ENCODE results near the gene LHPP.

LHPP gene

GRCh38 chr10:124496150-124496549, 34.5 kb downstream of the LHPP start:
- no peak for TF ChIP-seq CTCF (conservative IDR thresholded peaks at IDR 0.05; ENCODE audit: low read depth, low read length)
- no peak overlapping the region for H2AFZ ChIP-seq (ENCODE audit: low read depth)
- H3K9ac ChIP-seq = no peak overlapping the region
- H3K79me2 ChIP-seq (ENCODE audit: insufficient read depth, low read depth) = no peaks in the 10 kb centered on the region
- no peak overlapping the region for H3K27ac ChIP-seq
- H3K4me1 ChIP-seq (ENCODE audit: low read depth, poor library complexity, severe bottlenecking) = no peaks in the 10 kb centered on the region
- H4K20me1 ChIP-seq (ENCODE audit: insufficient read depth) = no peaks in the 10 kb centered on the region
- no peak overlapping the region for H3K4me2 ChIP-seq
- no peak overlapping the region for H3K4me3 ChIP-seq (IDR thresholded peaks at IDR 0.05; ENCODE audit: insufficient read depth, low read depth, low read length)
- no peaks in the 10 kb centered on the region for H3K36me3 ChIP-seq (ENCODE audit: insufficient read depth)
- no peaks in the 10 kb centered on the region for H3K27me3 ChIP-seq (ENCODE audit: insufficient read depth, low read depth)

GRCh38 chr10:124496620-124497019, 35.0 kb downstream of the LHPP start:
- H3K4me3 ChIP-seq (IDR thresholded peaks at IDR 0.05; ENCODE audit: insufficient read depth, low read depth, low read length) = no peak overlapping the region

GRCh38 chr10:124497196-124497881, 35.7 kb downstream of the LHPP start:
- no peak overlapping the region for H3K4me2 ChIP-seq
- no peak overlapping the region for H3K4me3 ChIP-seq (IDR thresholded peaks at IDR 0.05; ENCODE audit: insufficient read depth, low read depth, low read length)
- no peaks in the 10 kb centered on the region for H3K79me2 ChIP-seq (ENCODE audit: insufficient read depth, low read depth)
- H3K27ac ChIP-seq = no peak overlapping the region
- H3K4me1 ChIP-seq (ENCODE audit: low read depth, poor library complexity, severe bottlenecking) = no peaks in the 10 kb centered on the region
- TF ChIP-seq CTCF (conservative IDR thresholded peaks at IDR 0.05; ENCODE audit: low read depth, low read length) = no peak
- no peaks in the 10 kb centered on the region for H3K27me3 ChIP-seq (ENCODE audit: insufficient read depth, low read depth)
- no peak overlapping the region for H2AFZ ChIP-seq (ENCODE audit: low read depth)
- no peaks in the 10 kb centered on the region for H4K20me1 ChIP-seq (ENCODE audit: insufficient read depth)
- no peak overlapping the region for H3K9ac ChIP-seq
- no peaks in the 10 kb centered on the region for H3K36me3 ChIP-seq (ENCODE audit: insufficient read depth)

More at GRCh38 chr10:124496620-124497019, 35.0 kb downstream of the LHPP start:
- H3K27ac ChIP-seq = no peak overlapping the region
- no peaks in the 10 kb centered on the region for H3K27me3 ChIP-seq (ENCODE audit: insufficient read depth, low read depth)
- no peak overlapping the region for H3K4me2 ChIP-seq
- no peak overlapping the region for H2AFZ ChIP-seq (ENCODE audit: low read depth)
- H3K9ac ChIP-seq = no peak overlapping the region
- H4K20me1 ChIP-seq (ENCODE audit: insufficient read depth) = no peaks in the 10 kb centered on the region
- H3K4me1 ChIP-seq (ENCODE audit: low read depth, poor library complexity, severe bottlenecking) = no peaks in the 10 kb centered on the region
- no peak for TF ChIP-seq CTCF (conservative IDR thresholded peaks at IDR 0.05; ENCODE audit: low read depth, low read length)
- H3K36me3 ChIP-seq (ENCODE audit: insufficient read depth) = no peaks in the 10 kb centered on the region
- no peaks in the 10 kb centered on the region for H3K79me2 ChIP-seq (ENCODE audit: insufficient read depth, low read depth)

- Histone ChIP-seq H3K4me2 (no peak overlapping the region), H3K27me3 (ENCODE audit: insufficient read depth, low read depth) (no peaks in the 10 kb centered on the region), H3K36me3 (ENCODE audit: insufficient read depth) (no peaks in the 10 kb centered on the region), H3K27ac (no peak overlapping the region), H4K20me1 (ENCODE audit: insufficient read depth) (no peaks in the 10 kb centered on the region), H3K4me1 (ENCODE audit: low read depth, poor library complexity, severe bottlenecking) (no peaks in the 10 kb centered on the region), H3K4me3 (IDR thresholded peaks at IDR 0.05; ENCODE audit: insufficient read depth, low read depth, low read length) (no peak overlapping the region), H3K79me2 (ENCODE audit: insufficient read depth, low read depth) (no peaks in the 10 kb centered on the region), H2AFZ (ENCODE audit: low read depth) (no peak overlapping the region), H3K9ac (no peak overlapping the region)
- TF ChIP-seq CTCF (conservative IDR thresholded peaks at IDR 0.05; ENCODE audit: low read depth, low read length) = no peak
Observed at GRCh38 chr10:124498056-124498455, 36.4 kb downstream of the LHPP start.
